Measurements from ENCODE around the gene BRPF3.

The BRPF3 gene

DNA sequence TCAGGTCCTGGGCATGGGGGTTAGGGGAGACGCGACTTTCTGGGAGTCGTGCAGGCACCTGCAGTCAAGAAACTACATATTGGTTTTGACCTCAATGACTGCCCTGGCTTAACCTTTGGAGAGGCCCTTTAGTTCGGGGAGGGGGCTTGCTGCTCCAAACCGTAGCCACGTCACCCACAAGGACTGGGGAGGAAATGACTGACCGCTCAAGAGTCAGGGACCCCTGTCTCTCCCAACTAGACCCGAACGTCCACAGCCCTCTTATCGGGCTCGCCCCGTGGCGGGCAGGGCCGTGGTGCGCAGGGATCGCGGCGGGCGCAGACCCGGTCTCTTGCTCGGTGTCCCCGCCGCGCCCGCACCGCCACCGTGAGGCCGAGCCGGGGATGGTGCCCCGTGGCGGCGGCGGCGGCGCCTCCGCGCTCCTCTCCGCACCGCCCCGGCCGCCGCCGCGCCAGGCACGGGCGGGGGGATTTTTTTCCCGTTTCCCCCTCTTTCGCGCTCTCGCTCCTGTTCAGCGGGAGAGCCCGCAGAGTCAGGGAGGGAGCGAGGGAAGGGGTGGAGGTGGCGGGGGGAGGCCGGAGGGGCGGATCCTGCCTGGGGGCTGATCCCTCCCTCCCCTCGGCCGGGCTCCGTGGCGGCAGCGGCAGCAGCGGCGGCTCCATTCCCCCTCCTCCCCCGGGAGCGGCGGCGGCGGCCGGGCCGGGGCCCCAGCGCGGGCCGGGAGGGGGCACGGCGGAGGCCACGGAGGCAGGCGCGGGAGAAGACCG lies at the start of gene BRPF3 (continued):
- TF ChIP-seq ZBTB21 (tag by site-specific recombination; IDR thresholded peaks at IDR 0.05) (0 out of 2 replicates have a peak, but pooled peaks have one; percentile 13), KLF9 (tag by site-specific recombination; IDR thresholded peaks at IDR 0.05; ENCODE audit: low read depth) (no peak), ZNF792 (tag by site-specific recombination; IDR thresholded peaks at IDR 0.05) (no peak), ZBTB8A (tag by site-specific recombination; IDR thresholded peaks at IDR 0.05) (peak; percentile 60), ZNF2 (tag by site-specific recombination; IDR thresholded peaks at IDR 0.05) (peak; percentile 47; the same call in 1 of the 2 replicates), ZBTB20 (tag by site-specific recombination; IDR thresholded peaks at IDR 0.05) (peak; percentile 34; the same call in 1 of the 2 replicates), GLI2 (tag by site-specific recombination; IDR thresholded peaks at IDR 0.05; ENCODE audit: borderline replicate concordance, low read depth) (no peak), ZNF610 (tag by site-specific recombination; IDR thresholded peaks at IDR 0.05; ENCODE audit: borderline replicate concordance) (no peak), ZXDB (tag by site-specific recombination; IDR thresholded peaks at IDR 0.05) (0 out of 2 replicates have a peak, but pooled peaks have one; percentile 29), ZNF654 (tag by site-specific recombination; IDR thresholded peaks at IDR 0.05; ENCODE audit: low read depth) (no peak), SP2 (tag by site-specific recombination; IDR thresholded peaks at IDR 0.05) (no peak; the same call in 1 of the 2 replicates), KLF1 (tag by site-specific recombination; IDR thresholded peaks at IDR 0.05) (no peak), PRDM1 (tag by site-specific recombination; IDR thresholded peaks at IDR 0.05) (no peak)
- TF ChIP-seq, protein P1, sequence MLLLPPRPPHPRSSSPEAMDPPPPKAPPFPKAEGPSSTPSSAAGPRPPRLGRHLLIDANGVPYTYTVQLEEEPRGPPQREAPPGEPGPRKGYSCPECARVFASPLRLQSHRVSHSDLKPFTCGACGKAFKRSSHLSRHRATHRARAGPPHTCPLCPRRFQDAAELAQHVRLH (tag by site-specific recombination; IDR thresholded peaks at IDR 0.05), result no peak
- TF ChIP-seq, protein P2, sequence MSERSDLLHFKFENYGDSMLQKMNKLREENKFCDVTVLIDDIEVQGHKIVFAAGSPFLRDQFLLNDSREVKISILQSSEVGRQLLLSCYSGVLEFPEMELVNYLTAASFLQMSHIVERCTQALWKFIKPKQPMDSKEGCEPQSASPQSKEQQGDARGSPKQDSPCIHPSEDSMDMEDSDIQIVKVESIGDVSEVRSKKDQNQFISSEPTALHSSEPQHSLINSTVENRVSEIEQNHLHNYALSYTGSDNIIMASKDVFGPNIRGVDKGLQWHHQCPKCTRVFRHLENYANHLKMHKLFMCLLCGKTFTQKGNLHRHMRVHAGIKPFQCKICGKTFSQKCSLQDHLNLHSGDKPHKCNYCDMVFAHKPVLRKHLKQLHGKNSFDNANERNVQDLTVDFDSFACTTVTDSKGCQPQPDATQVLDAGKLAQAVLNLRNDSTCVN (tag by site-specific recombination; optimal IDR thresholded peaks at IDR 0.05), result peak; percentile 65
- TF ChIP-seq, protein P3, sequence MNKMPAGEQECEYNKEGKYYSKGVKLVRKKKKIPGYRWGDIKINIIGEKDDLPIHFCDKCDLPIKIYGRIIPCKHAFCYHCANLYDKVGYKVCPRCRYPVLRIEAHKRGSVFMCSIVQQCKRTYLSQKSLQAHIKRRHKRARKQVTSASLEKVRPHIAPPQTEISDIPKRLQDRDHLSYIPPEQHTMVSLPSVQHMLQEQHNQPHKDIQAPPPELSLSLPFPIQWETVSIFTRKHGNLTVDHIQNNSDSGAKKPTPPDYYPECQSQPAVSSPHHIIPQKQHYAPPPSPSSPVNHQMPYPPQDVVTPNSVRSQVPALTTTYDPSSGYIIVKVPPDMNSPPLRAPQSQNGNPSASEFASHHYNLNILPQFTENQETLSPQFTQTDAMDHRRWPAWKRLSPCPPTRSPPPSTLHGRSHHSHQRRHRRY (tag by site-specific recombination; IDR thresholded peaks at IDR 0.05), result no peak
- TF ChIP-seq, protein P4, sequence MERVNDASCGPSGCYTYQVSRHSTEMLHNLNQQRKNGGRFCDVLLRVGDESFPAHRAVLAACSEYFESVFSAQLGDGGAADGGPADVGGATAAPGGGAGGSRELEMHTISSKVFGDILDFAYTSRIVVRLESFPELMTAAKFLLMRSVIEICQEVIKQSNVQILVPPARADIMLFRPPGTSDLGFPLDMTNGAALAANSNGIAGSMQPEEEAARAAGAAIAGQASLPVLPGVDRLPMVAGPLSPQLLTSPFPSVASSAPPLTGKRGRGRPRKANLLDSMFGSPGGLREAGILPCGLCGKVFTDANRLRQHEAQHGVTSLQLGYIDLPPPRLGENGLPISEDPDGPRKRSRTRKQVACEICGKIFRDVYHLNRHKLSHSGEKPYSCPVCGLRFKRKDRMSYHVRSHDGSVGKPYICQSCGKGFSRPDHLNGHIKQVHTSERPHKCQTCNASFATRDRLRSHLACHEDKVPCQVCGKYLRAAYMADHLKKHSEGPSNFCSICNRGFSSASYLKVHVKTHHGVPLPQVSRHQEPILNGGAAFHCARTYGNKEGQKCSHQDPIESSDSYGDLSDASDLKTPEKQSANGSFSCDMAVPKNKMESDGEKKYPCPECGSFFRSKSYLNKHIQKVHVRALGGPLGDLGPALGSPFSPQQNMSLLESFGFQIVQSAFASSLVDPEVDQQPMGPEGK (tag by site-specific recombination; IDR thresholded peaks at IDR 0.05), result peak; percentile 44
- TF ChIP-seq, protein P5, sequence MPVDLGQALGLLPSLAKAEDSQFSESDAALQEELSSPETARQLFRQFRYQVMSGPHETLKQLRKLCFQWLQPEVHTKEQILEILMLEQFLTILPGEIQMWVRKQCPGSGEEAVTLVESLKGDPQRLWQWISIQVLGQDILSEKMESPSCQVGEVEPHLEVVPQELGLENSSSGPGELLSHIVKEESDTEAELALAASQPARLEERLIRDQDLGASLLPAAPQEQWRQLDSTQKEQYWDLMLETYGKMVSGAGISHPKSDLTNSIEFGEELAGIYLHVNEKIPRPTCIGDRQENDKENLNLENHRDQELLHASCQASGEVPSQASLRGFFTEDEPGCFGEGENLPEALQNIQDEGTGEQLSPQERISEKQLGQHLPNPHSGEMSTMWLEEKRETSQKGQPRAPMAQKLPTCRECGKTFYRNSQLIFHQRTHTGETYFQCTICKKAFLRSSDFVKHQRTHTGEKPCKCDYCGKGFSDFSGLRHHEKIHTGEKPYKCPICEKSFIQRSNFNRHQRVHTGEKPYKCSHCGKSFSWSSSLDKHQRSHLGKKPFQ (tag by site-specific recombination; IDR thresholded peaks at IDR 0.05), result no peak

DNA sequence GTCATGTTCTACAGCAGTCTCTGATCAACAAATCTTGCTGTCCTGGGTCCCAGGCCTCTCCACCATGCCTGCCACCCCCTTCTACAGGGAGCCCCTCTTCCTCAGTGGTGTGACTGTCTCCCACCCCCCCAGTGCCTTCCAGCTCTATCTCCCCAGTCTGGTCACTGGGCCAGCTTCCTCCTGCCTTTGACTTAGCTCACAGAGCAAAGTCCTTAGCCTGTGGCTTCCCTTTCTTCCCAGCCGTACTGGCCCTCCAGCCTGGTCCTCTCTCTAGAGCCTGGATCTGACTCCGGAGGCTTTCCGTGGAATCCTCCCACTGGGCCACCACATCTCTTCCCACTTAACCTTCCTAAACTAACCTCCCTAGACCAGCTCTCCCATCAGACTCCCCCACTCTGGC lies 49.2 kb upstream of the BRPF3 start:
- TF ChIP-seq ZNF121 (tag by site-specific recombination; IDR thresholded peaks at IDR 0.05), result no peak
- peak; percentile 41; the same call in 1 of the 2 replicates for TF ChIP-seq EGR2 (tag by site-specific recombination; IDR thresholded peaks at IDR 0.05; ENCODE audit: low read depth)
- ChIA-PET POLR2A (interaction anchor here (0.6 kb wide), 1 partner anchor 100 kb away, joined by 3 read pairs; no protein-coding TSS in a partner anchor), CTCF (interaction anchor here (1.6 kb wide), 1 partner anchor 8 kb away, joined by 6 read pairs; no protein-coding TSS in a partner anchor)
- no peaks in the 10 kb centered on the region for H3K9me3 ChIP-seq (ENCODE audit: control insufficient read depth, insufficient read depth, low read depth, low read length)
- no peak overlapping the region for H3K4me3 ChIP-seq (ENCODE audit: low read depth, low read length)
- H3K36me3 ChIP-seq (ENCODE audit: control insufficient read depth in 2 of 2, insufficient read depth in 1 of 2, low read length in 2 of 2), result no peaks in the 10 kb centered on the region
- no peak overlapping the region for H3K27ac ChIP-seq (ENCODE audit: extremely low read depth, low read depth, low read length)
- H3K4me1 ChIP-seq (ENCODE audit: control insufficient read depth, insufficient read depth, low read length), result no peaks in the 10 kb centered on the region

All from HEK293 (cell line).